NCI-H526 (cell line): ENCODE data around the gene BCAS1.

Experiments
- DNase-seq, 2 experiments: peaks; one replicate each; lab custom pipeline; 2025; lab: John Stamatoyannopoulos, UW

Gene BCAS1

GRCh38 chr20:54078296-54078984 lies 8.0 kb upstream of the BCAS1 start:
- no peak for DNase-seq

GRCh38 chr20:54076259-54076658 lies 5.9 kb upstream of the BCAS1 start:
- DNase-seq = no peak

- no peak for DNase-seq
Measured at GRCh38 chr20:54075322-54075721, 4.9 kb upstream of the BCAS1 start.

GRCh38 chr20:54074511-54074910 lies 4.1 kb upstream of the BCAS1 start:
- no peak for DNase-seq

- DNase-seq = no peak
Measured at GRCh38 chr20:54073288-54073687, 2.9 kb upstream of the BCAS1 start.

GRCh38 chr20:54069501-54069971 lies 858 bp downstream of the BCAS1 start:
- DNase-seq = no peak

- DNase-seq = no peak
Measured at GRCh38 chr20:54068966-54069365, 1.4 kb downstream of the BCAS1 start.

- DNase-seq = no peak
Measured at GRCh38 chr20:54068495-54068894, 1.9 kb downstream of the BCAS1 start.

GRCh38 chr20:54067606-54068174 lies 2.7 kb downstream of the BCAS1 start:
- no peak for DNase-seq

GRCh38 chr20:54065601-54066038 lies 4.8 kb downstream of the BCAS1 start:
- peak in 1 of 2 experiments; percentile 21 for DNase-seq

GRCh38 chr20:54064939-54065338 lies 5.5 kb downstream of the BCAS1 start:
- DNase-seq = no peak

GRCh38 chr20:54063992-54064676 lies 6.3 kb downstream of the BCAS1 start:
- DNase-seq = peak; percentile 84 to 86

- DNase-seq = no peak
Measured at GRCh38 chr20:54063580-54063979, 6.8 kb downstream of the BCAS1 start.

- DNase-seq = peak; percentile 46 to 80
Measured at GRCh38 chr20:54062812-54063280, 7.5 kb downstream of the BCAS1 start.

- no peak for DNase-seq
Measured at GRCh38 chr20:54061101-54061881, 9.1 kb downstream of the BCAS1 start.

GRCh38 chr20:54059691-54060364 lies 10.6 kb downstream of the BCAS1 start:
- no peak for DNase-seq

- DNase-seq = no peak
Measured at GRCh38 chr20:54058420-54059139, 11.8 kb downstream of the BCAS1 start.

- no peak for DNase-seq
Measured at GRCh38 chr20:54056762-54057639, 13.4 kb downstream of the BCAS1 start.

GRCh38 chr20:54054516-54054915 lies 15.9 kb downstream of the BCAS1 start:
- DNase-seq = no peak

- no peak for DNase-seq
Measured at GRCh38 chr20:54051068-54051467, 19.3 kb downstream of the BCAS1 start.
